Upper lobe of right lung (tissue), 1 donor: Measurements from ENCODE around the gene CA10. TPM values are rescaled to one million over a fixed set of nuclear protein-coding genes. Genes with fewer than 3 reads are reported as not detected.

Experiments
- ATAC-seq: fragments of 200-7000 bp; cut with Tn5 transposase; one replicate; pipeline ENCODE4 v1.9.1; 2020; ENCODE audit warnings: mild to moderate bottlenecking, moderate library complexity
- DNase-seq: peaks from one replicate; pipeline ENCODE4 v3.0.0-alpha.2; 2020
- H3K27ac ChIP-seq: fragments of 200-600 bp; one replicate; pipeline ENCODE4 v1.8.0; 2022
- H3K27me3 ChIP-seq: fragments of 200-600 bp; one replicate; pipeline ENCODE4 v1.8.0; 2022; ENCODE audit warnings: mild to moderate bottlenecking
- H3K36me3 ChIP-seq: fragments of 200-600 bp; one replicate; pipeline ENCODE4 v1.8.0; 2022
- H3K4me1 ChIP-seq: fragments of 200-600 bp; one replicate; pipeline ENCODE4 v1.8.0; 2022
- H3K4me3 ChIP-seq: fragments of 200-600 bp; one replicate; pipeline ENCODE4 v1.8.0; 2022; ENCODE audit warnings: mild to moderate bottlenecking
- H3K9me3 ChIP-seq: fragments of 200-600 bp; one replicate; pipeline ENCODE4 v1.8.0; 2022
- intact Hi-C: fragments of 100-400 bp; cut with DNase I; formaldehyde crosslinking; loops from one replicate; pipeline ENCODE4 v1.11.0; 2022
- total RNA-seq: library from RNA; stranded (reverse); fragmentation: NEBNext Ultra II Directional; extraction: Animal tissue kit (Norgen Biotek cat#: 25700); gene quantifications from one replicate; pipeline ENCODE4 v1.2.1, GENCODE V29; 2021
- TF ChIP-seq, protein P1 (sequence below): fragments of 200-600 bp; IDR thresholded peaks from one replicate; pipeline ENCODE4 v1.8.0; 2022; ENCODE audit warnings: antibody characterized with exemption
- donor health status: DM: no; HTN: yes; CAD: no; lungs with severe emphysema.

Gene CA10
- total RNA-seq, 1 donor from 2014 or later = not detected

DNA sequence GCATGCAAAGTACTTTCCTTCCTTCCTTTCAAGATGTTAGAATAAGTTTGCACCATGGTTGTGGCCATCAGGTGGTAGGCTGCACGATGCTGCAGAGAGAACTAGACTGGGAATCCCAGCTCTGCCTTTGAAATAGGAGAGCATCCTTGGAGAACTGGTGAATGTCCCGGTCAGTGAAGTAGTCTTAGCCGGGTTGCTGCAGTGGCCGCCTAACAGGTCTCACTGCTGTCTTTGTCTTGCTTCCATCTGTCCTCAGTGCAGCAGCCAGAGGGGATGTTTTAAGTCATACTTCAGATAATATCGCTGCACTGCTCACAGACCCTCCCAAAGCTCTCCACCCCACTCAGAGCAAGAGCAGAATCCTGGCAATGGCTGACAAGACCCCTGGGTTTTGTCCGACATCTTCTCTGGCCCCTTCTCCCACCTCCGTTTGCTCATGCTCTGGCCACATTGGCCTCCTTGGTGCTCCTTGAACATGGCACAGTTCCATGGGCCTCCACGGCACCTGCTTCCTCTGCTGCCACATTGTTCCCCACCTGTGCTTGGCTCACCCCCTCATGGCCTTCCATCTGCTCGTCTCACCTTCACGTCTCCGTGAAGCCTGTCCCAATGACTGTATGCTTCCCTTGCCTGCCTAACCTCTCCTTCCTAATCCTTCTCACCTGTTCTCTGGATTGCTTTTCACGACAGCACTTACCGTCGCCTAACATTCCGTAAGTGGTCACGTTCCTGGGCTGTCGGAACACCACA, 458.3 kb downstream of the CA10 start:
- DNase-seq = no peak
- TF ChIP-seq, protein P1, sequence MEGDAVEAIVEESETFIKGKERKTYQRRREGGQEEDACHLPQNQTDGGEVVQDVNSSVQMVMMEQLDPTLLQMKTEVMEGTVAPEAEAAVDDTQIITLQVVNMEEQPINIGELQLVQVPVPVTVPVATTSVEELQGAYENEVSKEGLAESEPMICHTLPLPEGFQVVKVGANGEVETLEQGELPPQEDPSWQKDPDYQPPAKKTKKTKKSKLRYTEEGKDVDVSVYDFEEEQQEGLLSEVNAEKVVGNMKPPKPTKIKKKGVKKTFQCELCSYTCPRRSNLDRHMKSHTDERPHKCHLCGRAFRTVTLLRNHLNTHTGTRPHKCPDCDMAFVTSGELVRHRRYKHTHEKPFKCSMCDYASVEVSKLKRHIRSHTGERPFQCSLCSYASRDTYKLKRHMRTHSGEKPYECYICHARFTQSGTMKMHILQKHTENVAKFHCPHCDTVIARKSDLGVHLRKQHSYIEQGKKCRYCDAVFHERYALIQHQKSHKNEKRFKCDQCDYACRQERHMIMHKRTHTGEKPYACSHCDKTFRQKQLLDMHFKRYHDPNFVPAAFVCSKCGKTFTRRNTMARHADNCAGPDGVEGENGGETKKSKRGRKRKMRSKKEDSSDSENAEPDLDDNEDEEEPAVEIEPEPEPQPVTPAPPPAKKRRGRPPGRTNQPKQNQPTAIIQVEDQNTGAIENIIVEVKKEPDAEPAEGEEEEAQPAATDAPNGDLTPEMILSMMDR = no peak
- H3K9me3 ChIP-seq = no peaks in the 10 kb centered on the region

DNA sequence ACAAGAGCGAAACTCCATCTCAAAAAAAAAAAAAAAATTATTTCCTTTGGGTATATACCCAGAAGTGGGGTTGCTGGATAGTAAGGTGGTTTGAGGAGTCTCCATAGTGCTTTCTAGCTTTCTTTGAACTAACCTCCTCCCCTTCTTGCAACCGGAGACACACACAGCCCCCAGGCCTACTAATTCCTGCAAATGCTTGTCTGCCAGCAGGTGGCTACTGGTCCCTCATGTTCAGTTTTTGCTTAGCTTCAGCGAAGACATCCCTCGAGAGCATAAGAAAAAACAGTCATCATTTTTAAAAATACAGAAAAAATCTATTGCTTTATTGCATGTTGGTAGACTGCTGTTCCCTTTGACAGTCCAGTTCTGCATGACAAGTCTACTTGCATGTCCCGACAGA, 459.2 kb downstream of the CA10 start:
- DNase-seq (no peak), ATAC-seq (no peak)
- TF ChIP-seq, protein P1 = no peak
- Histone ChIP-seq H3K4me1 (no peaks in the 10 kb centered on the region), H3K4me3 (no peak overlapping the region), H3K36me3 (no peaks in the 10 kb centered on the region), H3K27me3 (no peaks in the 10 kb centered on the region), H3K9me3 (no peaks in the 10 kb centered on the region), H3K27ac (no peak overlapping the region)
- intact Hi-C loops = no loop called here

More for the DNA sequence above, 458.3 kb downstream of the CA10 start:
- Histone ChIP-seq H3K27me3 (no peaks in the 10 kb centered on the region), H3K4me3 (no peak overlapping the region), H3K4me1 (no peaks in the 10 kb centered on the region), H3K36me3 (no peaks in the 10 kb centered on the region), H3K27ac (no peak overlapping the region)
- no peak for ATAC-seq
- intact Hi-C loops = no loop called here

GRCh38 chr17:51692917-51693316, 465.6 kb downstream of the CA10 start:
- TF ChIP-seq, protein P1 = no peak
- Histone ChIP-seq H3K9me3 (no peaks in the 10 kb centered on the region), H3K27ac (no peak overlapping the region), H3K4me1 (no peaks in the 10 kb centered on the region), H3K4me3 (no peak overlapping the region), H3K27me3 (no peaks in the 10 kb centered on the region), H3K36me3 (no peaks in the 10 kb centered on the region)
- DNase-seq (no peak), ATAC-seq (no peak)
- intact Hi-C loops = no loop called here

DNA sequence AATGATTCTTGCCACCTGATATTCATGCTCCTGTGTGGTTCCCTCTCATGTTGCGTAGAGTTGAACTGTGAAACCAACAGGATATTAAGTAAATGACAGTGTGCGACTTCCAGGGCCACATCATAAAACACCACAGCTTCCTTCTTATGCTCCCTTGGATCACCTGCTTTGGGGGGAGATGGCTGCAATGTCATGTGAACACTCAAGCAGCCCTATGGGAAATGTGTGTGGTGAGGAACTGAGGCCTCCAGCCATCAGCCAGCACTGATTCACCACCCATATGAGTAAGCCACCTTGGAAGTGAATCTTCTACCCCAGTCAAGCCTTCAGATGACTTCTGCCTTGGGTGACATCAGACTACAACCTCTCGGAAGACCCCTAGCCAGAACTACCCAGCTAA, 470.6 kb downstream of the CA10 start:
- Histone ChIP-seq H3K36me3 (no peaks in the 10 kb centered on the region), H3K4me3 (no peak overlapping the region), H3K9me3 (no peaks in the 10 kb centered on the region), H3K27ac (no peak overlapping the region), H3K4me1 (no peaks in the 10 kb centered on the region), H3K27me3 (no peaks in the 10 kb centered on the region)
- ATAC-seq (no peak), DNase-seq (no peak)
- TF ChIP-seq, protein P1 = no peak
- intact Hi-C loops = no loop called here

DNA sequence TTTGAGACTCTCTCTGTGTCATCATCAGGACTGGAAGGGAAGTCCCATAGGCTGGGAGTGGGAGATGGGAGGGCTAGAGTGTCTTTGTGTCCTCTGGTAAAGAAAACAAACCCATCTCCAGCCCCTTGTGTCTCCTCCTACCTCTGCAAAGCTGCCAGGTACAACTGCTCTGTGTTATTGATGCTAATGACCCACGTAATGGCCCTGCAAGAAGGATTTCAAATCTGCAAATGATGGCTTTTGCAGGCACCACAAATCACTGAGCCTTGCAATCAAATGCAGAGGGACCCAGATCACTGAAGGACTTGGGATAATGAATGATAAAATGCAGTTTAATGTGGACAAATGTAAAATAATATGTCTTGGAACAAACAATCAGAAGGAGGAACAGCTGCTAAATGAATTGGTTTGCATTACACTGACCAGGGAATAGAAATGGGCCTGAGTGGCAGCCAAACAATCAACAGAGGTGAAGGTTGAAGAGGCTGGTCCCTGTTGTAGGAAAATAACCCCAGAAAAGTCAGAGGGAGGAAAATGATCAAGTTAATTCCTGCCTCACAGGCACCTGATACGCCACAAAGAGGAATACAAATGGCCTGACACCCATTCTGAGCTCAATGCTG, 473.1 kb downstream of the CA10 start:
- Histone ChIP-seq H3K4me1 (no peaks in the 10 kb centered on the region), H3K9me3 (no peaks in the 10 kb centered on the region), H3K27me3 (no peaks in the 10 kb centered on the region), H3K4me3 (no peak overlapping the region), H3K36me3 (no peaks in the 10 kb centered on the region), H3K27ac (no peak overlapping the region)
- DNase-seq (no peak), ATAC-seq (no peak)
- TF ChIP-seq, protein P1 = no peak
- intact Hi-C loops = no loop called here
